ENCODE results near the gene ZNF746.

GRCh38 chr7:149500910-149501309, 3.3 kb upstream of the ZNF746 start:
- no peak for TF ChIP-seq POLR2AphosphoS5 (IDR thresholded peaks at IDR 0.05; ENCODE audit: borderline replicate concordance, low read depth, low read length)
- TF ChIP-seq EZH2 (IDR thresholded peaks at IDR 0.05): no peak
